Sigmoid colon (tissue), 4 donors: Measurements from ENCODE around the gene TMEM63B.

Experiments
- EP300 ChIP-seq, 4 donors: sonication (generic); formaldehyde crosslinking; IDR thresholded peaks; one replicate each; pipeline ENCODE4 v1.6.1; 2017; ENCODE audit warnings: antibody characterized with exemption in 4 of 4
- TF ChIP-seq, protein P1 (sequence below), 4 experiments: fragments of 450-650 bp in 3 of 4; fragments of 200-600 bp in 1 of 4; IDR thresholded peaks; one replicate each; pipeline ENCODE4 v1.5.1; 2016 to 2019; ENCODE audit warnings: antibody characterized with exemption in 4 of 4, mild to moderate bottlenecking in 3 of 4, moderate library complexity in 2 of 4

DNA sequence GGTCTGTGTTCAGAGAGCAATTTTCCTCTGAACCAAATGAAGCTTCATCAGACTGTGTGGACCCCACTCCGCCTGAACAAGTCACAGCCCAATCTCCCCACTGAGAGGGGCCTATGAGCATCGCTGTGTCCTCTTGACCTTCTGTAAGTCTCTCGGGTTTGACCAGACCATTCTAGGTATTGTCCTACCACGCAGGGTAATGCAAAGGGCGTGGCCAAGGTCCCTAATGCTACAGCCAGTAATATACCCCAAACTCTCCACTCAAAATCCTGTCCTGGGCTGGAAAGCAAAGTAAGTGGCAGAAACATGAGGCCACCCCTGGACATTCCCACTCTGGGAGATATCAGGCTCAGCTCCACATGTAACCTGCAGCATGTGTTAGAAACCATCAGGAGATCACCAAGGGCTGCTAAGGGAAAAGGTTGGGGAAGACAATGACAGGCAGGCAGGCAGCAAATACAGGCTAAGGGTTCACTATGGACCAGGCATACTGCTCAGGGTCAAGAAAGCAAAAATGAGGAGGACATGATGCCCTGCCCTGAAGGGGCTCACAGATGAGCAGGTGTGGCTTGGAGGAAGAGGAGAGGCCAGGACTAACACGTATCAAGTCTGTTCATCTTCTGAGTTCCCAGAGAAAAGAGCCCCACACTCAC lies 33.5 kb upstream of the TMEM63B start:
- TF ChIP-seq, protein P1, sequence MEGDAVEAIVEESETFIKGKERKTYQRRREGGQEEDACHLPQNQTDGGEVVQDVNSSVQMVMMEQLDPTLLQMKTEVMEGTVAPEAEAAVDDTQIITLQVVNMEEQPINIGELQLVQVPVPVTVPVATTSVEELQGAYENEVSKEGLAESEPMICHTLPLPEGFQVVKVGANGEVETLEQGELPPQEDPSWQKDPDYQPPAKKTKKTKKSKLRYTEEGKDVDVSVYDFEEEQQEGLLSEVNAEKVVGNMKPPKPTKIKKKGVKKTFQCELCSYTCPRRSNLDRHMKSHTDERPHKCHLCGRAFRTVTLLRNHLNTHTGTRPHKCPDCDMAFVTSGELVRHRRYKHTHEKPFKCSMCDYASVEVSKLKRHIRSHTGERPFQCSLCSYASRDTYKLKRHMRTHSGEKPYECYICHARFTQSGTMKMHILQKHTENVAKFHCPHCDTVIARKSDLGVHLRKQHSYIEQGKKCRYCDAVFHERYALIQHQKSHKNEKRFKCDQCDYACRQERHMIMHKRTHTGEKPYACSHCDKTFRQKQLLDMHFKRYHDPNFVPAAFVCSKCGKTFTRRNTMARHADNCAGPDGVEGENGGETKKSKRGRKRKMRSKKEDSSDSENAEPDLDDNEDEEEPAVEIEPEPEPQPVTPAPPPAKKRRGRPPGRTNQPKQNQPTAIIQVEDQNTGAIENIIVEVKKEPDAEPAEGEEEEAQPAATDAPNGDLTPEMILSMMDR (IDR thresholded peaks at IDR 0.05): no peak
- no peak for TF ChIP-seq EP300 (IDR thresholded peaks at IDR 0.05)
